NOMO-1 (cell line): Measurements from ENCODE around the gene BGLAP.

Experiments
- DNase-seq, 2 experiments: peaks; one replicate each; lab custom pipeline; 2025; ENCODE audit not compliant: unreplicated experiment in 2 of 2; lab: John Stamatoyannopoulos, UW

The BGLAP gene

GRCh38 chr1:156226116-156226538 lies 15.9 kb upstream of the BGLAP start:
- no peak for DNase-seq

DNA sequence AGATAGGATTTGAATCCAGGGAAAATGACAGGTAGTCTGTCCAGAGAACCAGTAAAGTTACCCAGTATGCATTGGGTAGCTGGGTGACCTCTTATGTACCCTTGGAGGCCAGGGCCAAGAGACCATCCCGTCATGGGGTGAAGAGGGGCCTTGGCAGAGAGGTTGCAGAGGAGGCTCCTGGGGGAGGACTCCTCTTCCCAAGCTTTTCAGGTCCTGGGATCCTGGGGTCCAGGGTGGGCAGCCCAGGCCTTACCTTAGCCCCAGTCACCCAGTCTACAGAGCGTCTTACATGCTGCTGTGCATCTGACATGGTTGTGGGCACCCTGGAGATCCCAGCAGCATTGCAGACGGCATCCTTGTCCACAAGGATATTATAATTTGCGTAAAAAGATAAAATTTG lies 15.2 kb upstream of the BGLAP start:
- no peak for DNase-seq

DNA sequence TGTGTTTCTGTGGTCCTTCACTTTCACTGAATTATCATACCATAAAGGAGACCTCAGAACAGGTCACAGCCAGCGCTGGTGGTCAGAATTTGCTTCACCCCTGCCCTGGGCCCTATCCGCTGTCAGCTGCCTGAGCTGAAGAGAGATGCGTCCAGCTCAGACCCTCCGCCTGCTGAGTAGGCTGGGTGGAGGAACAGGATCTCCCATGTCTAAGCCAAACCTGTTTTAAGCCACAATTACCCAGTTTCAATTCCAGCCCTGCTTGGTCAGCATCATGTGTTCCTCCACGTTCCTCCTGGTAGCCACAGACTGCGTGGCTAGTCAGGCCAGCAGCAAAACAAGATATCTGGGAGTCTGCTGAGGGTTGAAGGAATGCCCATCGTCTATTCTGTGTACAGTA lies 13.5 kb upstream of the BGLAP start:
- no peak for DNase-seq

DNA sequence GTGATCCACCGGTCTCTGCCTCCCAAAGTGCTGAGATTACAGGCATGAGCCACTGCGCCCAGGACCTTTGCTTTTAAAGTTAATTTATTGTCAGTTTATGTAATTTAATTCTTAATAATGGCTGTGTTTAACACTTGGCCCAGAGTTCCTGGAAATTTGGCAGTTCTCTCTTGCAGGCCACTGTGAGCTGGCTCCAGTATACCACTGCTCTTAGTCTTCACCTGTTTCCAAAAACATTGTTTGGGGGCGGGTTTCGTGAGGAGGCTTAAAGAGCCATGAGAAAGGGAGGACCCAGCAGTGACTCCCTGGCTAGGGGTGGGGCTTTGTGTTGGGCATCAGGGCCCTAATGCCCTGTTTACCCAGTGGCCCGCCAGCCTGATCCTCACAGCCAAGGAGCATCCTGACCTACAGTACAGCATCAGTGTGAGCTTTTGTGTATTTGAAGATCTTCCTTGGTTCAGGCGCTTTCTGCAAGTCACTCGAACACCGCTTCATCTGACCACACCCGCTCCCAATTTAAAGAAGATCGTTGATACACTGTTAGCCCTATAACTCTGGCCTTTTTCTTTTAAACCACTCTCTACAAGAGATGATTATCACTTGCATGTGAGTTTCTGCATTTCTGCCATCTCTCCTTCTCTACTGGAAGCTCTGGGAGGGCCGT lies 12.0 kb upstream of the BGLAP start:
- DNase-seq = no peak

DNA sequence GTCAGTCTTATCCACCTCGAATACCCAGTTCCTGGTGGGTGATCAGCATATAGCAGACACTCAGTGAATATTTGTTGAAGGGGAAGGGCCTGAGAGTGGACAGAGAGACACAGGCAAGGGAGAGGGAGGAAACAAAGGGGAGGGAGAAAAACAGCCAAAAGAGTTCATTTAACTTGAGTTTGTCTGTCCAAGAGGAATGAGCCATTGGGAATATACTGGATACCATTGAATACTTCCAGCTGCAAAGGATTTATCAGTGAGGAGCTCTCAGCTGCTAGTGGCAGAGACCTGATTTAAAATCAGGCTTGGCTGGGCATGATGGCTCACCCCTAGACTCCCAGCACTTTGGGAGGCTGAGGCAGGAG lies 11.5 kb upstream of the BGLAP start:
- DNase-seq = no peak

- no peak for DNase-seq
These were observed 9.6 kb upstream of the BGLAP start for GRCh38 chr1:156232201-156232894.

DNA sequence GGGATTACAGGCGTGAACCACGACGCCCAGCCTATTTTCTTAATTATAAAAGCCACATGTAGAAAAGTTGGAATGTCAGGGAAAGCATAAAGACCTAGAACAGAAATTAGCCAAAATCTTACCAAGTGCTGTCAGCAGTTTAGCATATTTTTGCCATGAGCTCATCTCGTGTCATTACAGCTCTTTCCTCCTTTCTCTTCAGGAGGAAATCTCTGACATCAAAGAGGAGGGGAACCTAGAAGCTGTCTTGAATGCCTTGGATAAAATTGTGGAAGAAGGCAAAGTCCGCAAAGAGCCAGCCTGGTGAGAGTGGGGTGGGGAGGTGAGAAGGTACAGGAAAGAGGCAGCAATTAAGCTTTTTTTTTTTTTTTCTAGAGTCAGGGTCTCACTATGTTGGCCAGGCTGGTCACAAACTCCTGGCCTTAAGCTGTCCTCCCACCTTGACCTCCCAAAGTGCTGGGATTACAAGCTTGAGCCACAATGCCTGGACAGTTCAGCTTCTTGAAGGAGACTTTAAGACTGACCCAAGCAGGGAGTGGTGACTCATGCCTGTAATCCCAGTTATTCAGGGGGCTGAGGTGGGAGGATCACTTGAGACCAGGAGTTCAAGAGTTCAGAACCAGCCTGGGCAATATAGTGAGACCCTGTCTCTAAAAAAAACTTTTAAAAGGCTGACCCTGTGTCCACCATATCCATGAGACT lies 8.4 kb upstream of the BGLAP start:
- DNase-seq = no peak

GRCh38 chr1:156236164-156236563 lies 5.8 kb upstream of the BGLAP start:
- DNase-seq = no peak

GRCh38 chr1:156238248-156238647 lies 3.7 kb upstream of the BGLAP start:
- no peak for DNase-seq

DNA sequence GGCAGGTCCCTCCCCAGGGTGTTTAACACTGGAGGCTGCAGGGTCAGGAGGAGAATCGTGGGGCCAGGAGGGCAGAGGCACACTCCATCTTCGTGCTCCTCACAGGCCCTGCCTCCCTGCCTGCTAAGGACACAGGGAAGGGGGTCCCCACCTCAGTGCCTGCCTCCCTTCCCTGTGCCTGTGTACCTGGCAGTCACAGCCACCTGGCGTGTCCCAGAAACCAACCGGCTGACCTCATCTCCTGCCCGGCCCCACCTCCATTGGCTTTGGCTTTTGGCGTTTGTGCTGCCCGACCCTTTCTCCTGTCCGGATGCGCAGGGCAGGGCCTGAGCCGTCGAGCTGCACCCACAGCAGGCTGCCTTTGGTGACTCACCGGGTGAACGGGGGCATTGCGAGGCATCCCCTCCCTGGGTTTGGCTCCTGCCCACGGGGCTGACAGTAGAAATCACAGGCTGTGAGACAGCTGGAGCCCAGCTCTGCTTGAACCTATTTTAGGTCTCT lies 623 bp upstream of the BGLAP start:
- no peak for DNase-seq

GRCh38 chr1:156242738-156243137 lies 754 bp downstream of the BGLAP start:
- DNase-seq = no peak

DNA sequence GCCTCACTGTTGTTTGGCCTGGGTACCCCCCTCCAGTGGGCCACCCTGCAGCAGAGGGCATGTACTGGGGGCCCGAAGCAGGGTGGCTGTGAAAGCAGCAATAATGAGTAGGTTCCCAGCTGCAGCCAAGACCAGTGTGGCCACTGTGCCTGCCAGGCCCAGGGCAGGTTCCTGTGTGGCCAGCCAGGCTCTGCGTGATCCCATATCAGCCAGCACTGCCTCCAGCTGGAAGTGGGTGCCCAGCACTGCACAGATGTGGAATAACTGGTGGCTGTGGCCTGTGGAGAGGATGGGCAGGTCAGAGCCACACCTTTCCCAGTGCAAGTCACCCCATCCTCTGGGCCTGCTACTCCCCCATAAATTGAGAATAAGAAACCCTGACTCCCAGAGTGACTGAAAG lies 2.1 kb downstream of the BGLAP start:
- DNase-seq = no peak

- DNase-seq = no peak
These were observed 2.7 kb downstream of the BGLAP start for GRCh38 chr1:156244712-156245111.

GRCh38 chr1:156245451-156246232 lies 3.7 kb downstream of the BGLAP start:
- peak; percentile 32 to 63 for DNase-seq

DNA sequence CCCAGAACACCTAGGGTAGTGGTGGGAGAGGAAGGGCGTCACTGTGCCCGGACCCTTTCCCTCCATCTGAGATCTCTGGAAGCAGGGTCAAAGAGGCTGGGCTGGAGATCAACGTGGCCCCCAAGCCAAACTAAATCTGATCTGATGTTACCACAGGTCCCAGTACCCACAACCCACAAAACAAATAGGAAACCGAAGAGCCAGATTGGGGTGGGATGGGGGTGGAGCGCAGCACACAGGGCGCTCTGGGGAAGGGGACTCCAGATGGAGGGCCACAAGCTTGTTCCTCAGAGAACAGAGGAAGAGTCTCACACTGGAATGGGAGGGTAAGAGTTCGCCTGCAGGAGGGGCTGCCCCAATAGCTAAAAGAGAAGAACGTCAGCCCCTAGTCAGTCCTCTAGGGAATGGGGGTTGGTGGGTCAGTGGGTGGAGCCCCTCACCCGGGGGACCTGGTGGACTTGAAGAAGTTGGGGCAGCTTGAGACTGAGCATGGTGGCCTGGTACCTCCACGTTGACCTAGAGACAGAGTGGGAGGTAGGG lies 4.3 kb downstream of the BGLAP start:
- no peak for DNase-seq

DNA sequence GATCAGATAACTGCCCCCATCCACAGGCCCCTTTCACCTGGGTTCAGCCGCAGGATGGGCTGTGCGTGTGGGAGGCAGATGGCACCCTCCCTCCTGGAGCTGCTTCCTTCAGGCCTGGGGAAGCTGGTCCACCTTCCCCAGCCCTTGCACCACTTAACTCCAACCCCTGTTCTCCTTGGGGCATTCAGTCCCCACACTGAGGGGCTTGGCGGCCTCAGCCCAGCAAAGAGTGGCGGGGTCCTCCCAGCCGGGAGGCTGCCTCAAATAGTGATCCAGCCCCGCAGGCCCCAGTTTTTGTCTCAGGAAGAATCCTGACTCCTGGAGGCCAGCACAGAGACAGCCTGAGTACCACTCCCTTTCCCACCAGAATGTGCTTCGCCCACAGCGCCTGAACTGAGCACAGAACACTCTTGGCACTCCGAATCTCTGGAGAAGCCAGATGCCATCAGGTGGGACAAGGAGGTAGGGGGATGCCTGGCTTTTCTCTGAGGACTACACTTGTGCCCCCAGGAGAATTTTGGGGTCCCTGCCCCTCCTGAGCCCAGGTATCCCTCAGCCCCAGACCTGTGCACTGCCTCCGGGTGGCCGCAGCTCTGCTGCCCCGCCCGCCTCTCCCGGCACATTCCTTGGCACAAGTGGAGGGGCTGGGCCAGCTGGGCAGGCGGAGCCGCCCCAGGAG lies 4.9 kb downstream of the BGLAP start:
- DNase-seq = no peak

GRCh38 chr1:156247460-156248322 lies 5.7 kb downstream of the BGLAP start, which contains the start of gene PAQR6:
PAQR6 (minus strand) TSS chr1:156248056; CDS start chr1:156246731, 1,325 bp downstream.
- DNase-seq = no peak

DNA sequence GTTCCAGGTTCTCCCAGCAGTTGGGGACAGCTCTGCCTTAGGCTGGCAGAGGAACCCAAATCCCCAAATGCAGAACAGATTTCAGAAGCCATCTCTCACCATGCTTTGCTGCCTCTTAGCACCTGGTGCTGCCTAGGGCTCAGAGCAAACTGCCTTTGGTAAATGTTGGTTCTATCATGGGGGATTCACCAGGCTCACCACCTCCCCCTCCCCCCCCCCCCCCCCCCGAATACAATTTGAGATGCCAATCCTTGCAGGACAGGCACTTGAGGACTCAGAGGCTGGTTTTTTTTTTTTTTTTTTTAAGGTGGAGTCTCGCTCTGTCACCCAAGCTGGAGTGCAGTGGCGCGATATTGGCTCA lies 6.3 kb downstream of the BGLAP start:
- DNase-seq = no peak

DNA sequence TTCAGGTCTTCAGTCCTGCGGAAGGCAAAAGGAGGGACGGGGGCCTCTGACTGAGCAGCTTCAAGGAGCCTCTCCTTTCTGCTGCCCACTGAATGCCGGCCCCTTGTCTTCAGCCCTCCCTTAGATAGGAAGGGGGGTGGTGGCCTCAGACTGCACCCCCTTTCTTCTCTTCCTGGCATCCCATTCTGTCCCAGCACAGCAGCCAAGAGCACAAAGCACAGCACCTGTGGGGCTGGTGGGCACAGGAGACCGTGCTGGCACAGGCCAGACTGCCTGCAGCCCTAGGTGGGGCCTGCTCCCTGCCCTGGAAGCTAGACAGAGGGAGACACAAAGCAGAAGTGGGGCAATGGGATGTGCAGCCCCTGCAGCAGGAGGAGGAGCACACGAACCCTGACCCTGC lies 7.6 kb downstream of the BGLAP start:
- DNase-seq = no peak
